K562 (cell line): ENCODE data around the gene CRKL. TPM values are rescaled to one million over a fixed set of nuclear protein-coding genes. Genes with fewer than 3 reads are reported as not detected.

Experiments used
- ATAC-seq: fragments of 200-7000 bp; cut with Tn5 transposase; 3 replicates; pipeline ENCODE4 v1.9.1; 2020; ENCODE audit warnings: moderate library complexity
- BruUV-seq: library from RNA; stranded (reverse); fragments of 400-500 nt; replicated peaks from 2 replicates; lab custom pipeline; 2021; lab: Mats Ljungman, UMichigan
- CTCF ChIA-PET: fragments of 300-600 bp; formaldehyde crosslinking; extraction: SDS; loops from one replicate; lab custom pipeline; 2021; ENCODE audit warnings: low intra/inter-chr PET ratio; lab: Yijun Ruan, JAX
- POLR2A ChIA-PET: fragments of 300-600, 350-650 bp; sonication (Branson Sonifier 250); formaldehyde crosslinking; extraction: SDS; loops from one replicate; lab custom pipeline; 2021; ENCODE audit warnings: antibody characterized with exemption, inconsistent platforms; lab: Yijun Ruan, JAX
- DNase-seq, 4 experiments: peaks; one replicate each; pipeline versions ENCODE4 v3.0.0 to v3.0.0-alpha.2; 2011 to 2018; ENCODE audit warnings: low spot score in 3 of 4, mixed read lengths in 3 of 4; ENCODE audit errors: extremely low read depth in 1 of 4
- FAIRE-seq: peaks from 2 replicates; lab custom pipeline; 2011; peaks lifted over from hg19 to GRCh38; lab: Jason Lieb, UNC
- H2AFZ ChIP-seq: 2 replicates; pipeline ENCODE4 v1.6.0; 2011; ENCODE audit warnings: low read depth, low read length, control low read depth, inconsistent platforms
- H3K27ac ChIP-seq: fragments of 200-600 bp; 3 replicates; pipeline ENCODE4 v1.8.0; 2011; ENCODE audit warnings: low read depth, mild to moderate bottlenecking, control low read depth, inconsistent platforms, low read length, moderate library complexity, mixed read lengths; ENCODE audit errors: extremely low read depth
- H3K27me3 ChIP-seq, 2 experiments: fragments of 300-600 bp in 1 of 2; 2 replicates in 1 of 2; 3 replicates in 1 of 2; pipeline versions ENCODE4 v1.6.0 to v1.8.0; 2011; ENCODE audit warnings: inconsistent platforms in 2 of 2, low read length in 2 of 2, mild to moderate bottlenecking in 1 of 2, mixed read lengths in 1 of 2, moderate library complexity in 1 of 2; ENCODE audit not compliant: control insufficient read depth in 2 of 2, insufficient read depth in 2 of 2
- H3K36me3 ChIP-seq: fragments of 300-600 bp; 3 replicates; pipeline ENCODE4 v1.8.0; 2011; ENCODE audit warnings: mild to moderate bottlenecking, low read length, inconsistent platforms; ENCODE audit not compliant: control insufficient read depth, insufficient read depth
- H3K4me1 ChIP-seq, 2 experiments: fragments of 200-600 bp in 1 of 2; replicated peaks in 1 of 2; 2 replicates in 1 of 2; 3 replicates in 1 of 2; pipeline versions ENCODE4 v1.5.1 to v1.8.0; 2011; ENCODE audit warnings: inconsistent platforms in 2 of 2, low read length in 2 of 2, mild to moderate bottlenecking in 1 of 2, mixed read lengths in 1 of 2, moderate library complexity in 1 of 2; ENCODE audit not compliant: control insufficient read depth in 2 of 2, insufficient read depth in 2 of 2
- H3K4me2 ChIP-seq: 2 replicates; pipeline ENCODE4 v1.6.1; 2011; ENCODE audit warnings: low read length, control low read depth, inconsistent platforms, mixed read lengths; ENCODE audit not compliant: insufficient read depth
- H3K4me3 ChIP-seq: fragments of 200-600 bp; sonication (generic), shearing (Covaris generic); 2 replicates; pipeline ENCODE4 v1.5.1; 2016; ENCODE audit warnings: control low read depth, inconsistent platforms
- H3K79me2 ChIP-seq: fragments of 200-600 bp; 3 replicates; pipeline ENCODE4 v1.8.0; 2011; ENCODE audit warnings: low read length, inconsistent platforms; ENCODE audit not compliant: control insufficient read depth, insufficient read depth
- H3K9ac ChIP-seq, 2 experiments: 2 replicates each; pipeline versions ENCODE4 v1.6.0 to v1.6.1; 2011; ENCODE audit warnings: low read depth in 2 of 2, low read length in 2 of 2, control low read depth in 1 of 2, inconsistent platforms in 1 of 2, mild to moderate bottlenecking in 1 of 2, mixed read lengths in 1 of 2; ENCODE audit not compliant: insufficient read depth in 1 of 2
- H3K9me1 ChIP-seq: one replicate; pipeline ENCODE4 v1.6.0; 2011; ENCODE audit warnings: inconsistent platforms, mild to moderate bottlenecking, low read length, moderate library complexity; ENCODE audit not compliant: control insufficient read depth, insufficient read depth
- H3K9me3 ChIP-seq: replicated peaks from 2 replicates; pipeline ENCODE4 v1.5.1; 2011; ENCODE audit warnings: low read depth, low read length, inconsistent platforms; ENCODE audit not compliant: control insufficient read depth, insufficient read depth
- H4K20me1 ChIP-seq: replicated peaks from 2 replicates; pipeline ENCODE4 v1.6.1; 2011; ENCODE audit warnings: low read length, inconsistent platforms, mixed read lengths; ENCODE audit not compliant: control insufficient read depth, insufficient read depth
- E2F6 ChIP-seq, 2 experiments: IDR thresholded peaks; 2 replicates each; pipeline ENCODE4 v1.6.1; 2011; ENCODE audit warnings: borderline replicate concordance in 1 of 2, control low read depth in 1 of 2, low read depth in 1 of 2, low read length in 1 of 2, mild to moderate bottlenecking in 1 of 2, mixed read lengths in 1 of 2, moderate library complexity in 1 of 2; ENCODE audit not compliant: insufficient read depth in 1 of 2, insufficient read length in 1 of 2, poor library complexity in 1 of 2, severe bottlenecking in 1 of 2; ENCODE audit errors: extremely low read depth in 1 of 2
- FOXM1 ChIP-seq, 2 experiments: fragments of 450-650 bp in 1 of 2; sonication (generic) in 1 of 2; formaldehyde crosslinking in 1 of 2; IDR thresholded peaks; 2 replicates each; pipeline versions ENCODE4 v1.6.1 to v1.9.0; 2017 to 2022; ENCODE audit warnings: low read depth in 2 of 2, mild to moderate bottlenecking in 2 of 2, missing genetic modification reagents in 1 of 2, moderate library complexity in 1 of 2
- HDAC2 ChIP-seq: fragments of 450-650 bp; IDR thresholded peaks from 2 replicates; pipeline ENCODE4 v1.6.1; 2016; ENCODE audit warnings: mild to moderate bottlenecking
- SMC3 ChIP-seq: conservative IDR thresholded peaks from 2 replicates; pipeline ENCODE4 v1.6.1; 2011; ENCODE audit warnings: low read depth, low read length, improper control_type of control experiment; ENCODE audit not compliant: insufficient read depth
- ZNF318 ChIP-seq, 2 experiments: fragments of 450-650 bp; IDR thresholded peaks; 2 replicates each; pipeline ENCODE4 v1.6.1; 2016; ENCODE audit warnings: mild to moderate bottlenecking in 2 of 2, borderline replicate concordance in 1 of 2, low read depth in 1 of 2, moderate library complexity in 1 of 2
- WGBS: fragments of 100-300 bp; shearing (Covaris generic); methylation state at CpG from one replicate; pipeline ENCODE4 v1.1.6; 2016; ENCODE audit warnings: low coverage, mixed read lengths; ENCODE audit not compliant: insufficient coverage; ENCODE audit errors: missing lambda C conversion rate; 5-methylcytosine and 5-hydroxymethylcytosine counted together
- in situ Hi-C: fragments of 300-500 bp; cut with MboI; formaldehyde crosslinking; loops from 4 replicates; pipeline ENCODE4 v1.15.0; 2018; ENCODE audit warnings: inconsistent platforms, mixed read lengths
- intact Hi-C: fragments of 100-400 bp; cut with micrococcal nuclease; formaldehyde crosslinking; loops from 2 replicates; pipeline ENCODE4 v1.14.2; 2022
- polyA plus RNA-seq, 8 experiments: library from polyadenylated mRNA; depleted of rRNA in 4 of 8; stranded (reverse) in 5 of 8; unstranded in 3 of 8; fragments of >200 nt; fragmentation: Nextera tagmentation in 2 of 8; fragmentation: Illumina TruSeq in 1 of 8; extraction: Ambion mirVana in 2 of 8; extraction: Trizol in 1 of 8; gene quantifications; 2 replicates each; pipeline versions ENCODE4 v1.2.1 to v1.2.3, GENCODE V29; 2011 to 2014; ENCODE audit warnings: inconsistent platforms in 1 of 8, missing spikeins in 1 of 8
- total RNA-seq, 7 experiments: library from RNA; depleted of rRNA in 6 of 7; stranded (reverse); fragments of >200 nt in 6 of 7; fragmentation: Illumina TruSeq in 2 of 7; extraction: Trizol in 2 of 7; gene quantifications; 2 replicates each; pipeline versions ENCODE4 v1.2.1 to v1.2.3, GENCODE V29; 2011 to 2021; ENCODE audit warnings: low replicate concordance in 1 of 7

Gene CRKL
- total and polyA plus RNA-seq, 9 of the 15 experiments (the other 6 are each of a cell fraction or from before 2014, with no cell fraction given): 100 to 263 (median 124) TPM

DNA sequence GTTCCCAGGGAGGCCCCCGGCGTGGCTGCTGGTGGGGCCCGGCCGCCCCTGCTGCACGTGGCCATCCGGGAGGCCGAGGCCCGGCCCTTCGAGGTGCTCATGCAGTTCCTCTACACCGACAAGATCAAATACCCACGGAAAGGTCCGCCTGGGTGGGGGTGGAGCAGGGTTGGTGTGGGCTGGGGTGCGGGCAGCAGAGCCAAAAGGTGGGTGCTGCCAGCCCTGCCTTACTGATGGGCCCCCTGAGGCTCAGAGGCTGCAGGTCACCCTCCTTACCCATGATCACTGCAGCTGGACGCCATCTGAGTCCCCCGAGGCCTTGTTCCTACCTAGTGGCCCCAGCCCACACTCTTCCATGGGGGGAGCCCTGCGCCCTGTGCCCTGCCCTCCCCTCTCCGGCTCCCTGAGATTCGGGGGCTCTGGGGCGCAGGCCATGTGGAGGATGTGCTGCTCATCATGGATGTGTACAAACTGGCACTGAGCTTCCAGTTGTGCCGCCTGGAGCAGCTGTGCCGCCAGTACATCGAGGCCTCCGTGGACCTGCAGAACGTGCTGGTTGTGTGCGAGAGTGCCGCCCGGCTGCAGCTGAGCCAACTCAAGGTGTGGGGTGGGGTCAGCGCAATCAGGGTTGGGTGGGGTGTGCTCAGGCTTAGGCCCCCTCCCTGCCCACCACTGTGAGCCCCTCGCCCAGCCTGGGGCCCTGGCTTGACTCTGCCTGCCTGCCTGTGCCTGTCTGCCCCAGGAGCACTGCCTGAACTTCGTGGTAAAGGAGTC lies 77.1 kb downstream of the CRKL start:
- FAIRE-seq (no peak), ATAC-seq (no peak), DNase-seq (no peak)
- Histone ChIP-seq H3K9me3 (no peaks in the 10 kb centered on the region), H2AFZ (no peak overlapping the region), H3K36me3 (peaks cover 96% of the 10 kb centered on the region), H3K27me3 (no peaks in the 10 kb centered on the region), H3K27ac (no peak overlapping the region), H3K79me2 (peaks cover 4% of the 10 kb centered on the region), H3K9ac (peak overlapping the region in 1 of 2 experiments; percentile 18; a peak in 1 of 4 replicates), H3K4me1 (peaks cover 0 to 79% of the 10 kb centered on the region in 2 experiments; a peak in 2 of 5 replicates), H3K9me1 (peaks cover 7% of the 10 kb centered on the region), H3K4me3 (no peak overlapping the region), H3K4me2 (no peak overlapping the region), H4K20me1 (peaks cover 34% of the 10 kb centered on the region; the same call in 1 of the 2 replicates)
- WGBS: 89% methylated on average over 30 of the region's 30 CpGs
- intact Hi-C loops (no loop called here), in situ Hi-C loops (no loop called here)
- no TSS peak for BruUV-seq
- ChIA-PET POLR2A (interaction anchor here (0.6 to 17.9 kb wide), 7 partner anchors 9 to 111 kb away, joined by 4 to 451 read pairs (median 5); partner anchors contain the start of genes AIFM3, LZTR1, P2RX6 and THAP7), CTCF (interaction anchor here (0.5 kb wide), 1 partner anchor 867 kb away, joined by 3 read pairs; no protein-coding TSS in a partner anchor)
- TF ChIP-seq HDAC2 (no peak), FOXM1 (IDR thresholded peaks at IDR 0.05; ENCODE audit: low read depth) (no peak), FOXM1 (CRISPR knock-in tag; IDR thresholded peaks at IDR 0.05; ENCODE audit: low read depth) (no peak), E2F6 (IDR thresholded peaks at IDR 0.05; ENCODE audit: borderline replicate concordance in 1 of 2, extremely low read depth in 1 of 2, insufficient read depth in 1 of 2, insufficient read length in 1 of 2, low read depth in 1 of 2, low read length in 1 of 2, poor library complexity in 1 of 2, severe bottlenecking in 1 of 2) (no peak), SMC3 (0 out of 2 replicates have a peak, but pooled peaks have one; percentile 1), ZNF318 (IDR thresholded peaks at IDR 0.05; ENCODE audit: borderline replicate concordance in 1 of 2, low read depth in 1 of 2) (no peak)
